PC-3 (cell line): ENCODE results near the gene ATG16L1. TPM values are rescaled to one million over a fixed set of nuclear protein-coding genes. Genes with fewer than 3 reads are reported as not detected.

ENCODE experiments used
- ATAC-seq: fragments of 200-7000 bp; cut with Tn5 transposase; 2 replicates; pipeline ENCODE4 v1.9.1; 2020; ENCODE audit warnings: mild to moderate bottlenecking, moderate library complexity
- BruUV-seq: library from RNA; stranded (reverse); fragments of 400-500 nt; replicated peaks from 2 replicates; lab custom pipeline; 2021; lab: Mats Ljungman, UMichigan
- CTCF ChIA-PET: fragments of 300-600 bp; sonication (Branson Sonifier 250); formaldehyde crosslinking; loops from one replicate; lab custom pipeline; 2022; ENCODE audit warnings: antibody characterized with exemption; lab: Charles Lee
- POLR2A ChIA-PET: fragments of 300-600 bp; sonication (Branson Sonifier 250); formaldehyde crosslinking; loops from one replicate; lab custom pipeline; 2022; ENCODE audit warnings: antibody characterized with exemption; ENCODE audit not compliant: unreplicated experiment; lab: Charles Lee
- DNase-seq: peaks from one replicate; pipeline ENCODE4 v3.0.0-alpha.2; 2015
- H2AFZ ChIP-seq: fragments of 300-600 bp; sonication (generic); 2 replicates; pipeline ENCODE4 v1.6.0; 2016; ENCODE audit warnings: antibody characterized with exemption, low read length
- H3F3A ChIP-seq: fragments of 300-600 bp; sonication (generic); one replicate; pipeline ENCODE4 v1.6.0; 2017; ENCODE audit warnings: antibody characterized with exemption, low read length, control low read depth, mild to moderate bottlenecking; ENCODE audit not compliant: unreplicated experiment
- H3K27ac ChIP-seq: fragments of 300-600 bp; sonication (generic); 2 replicates; pipeline ENCODE4 v1.5.1; 2016; ENCODE audit warnings: mild to moderate bottlenecking, low read length
- H3K27me3 ChIP-seq: fragments of 300-600 bp; sonication (generic); 2 replicates; pipeline ENCODE4 v1.6.1; 2016; ENCODE audit warnings: low read length, mixed read lengths
- H3K36me3 ChIP-seq: fragments of 300-600 bp; sonication (generic); 2 replicates; pipeline ENCODE4 v1.6.1; 2016; ENCODE audit warnings: low read depth, mixed run types, low read length, mixed read lengths
- H3K4me1 ChIP-seq: fragments of 300-600 bp; sonication (generic); 2 replicates; pipeline ENCODE4 v1.5.1; 2016; ENCODE audit warnings: low read length; ENCODE audit not compliant: insufficient read depth
- H3K4me2 ChIP-seq: fragments of 300-600 bp; sonication (generic); 2 replicates; pipeline ENCODE4 v1.6.0; 2016; ENCODE audit warnings: low read length
- H3K4me3 ChIP-seq: fragments of 300-600 bp; sonication (generic); 2 replicates; pipeline ENCODE4 v1.5.1; 2016; ENCODE audit warnings: mild to moderate bottlenecking, low read length, mixed read lengths
- H3K79me2 ChIP-seq: fragments of 300-600 bp; sonication (generic); 2 replicates; pipeline ENCODE4 v1.6.1; 2017; ENCODE audit warnings: low read length, mixed read lengths
- H3K9ac ChIP-seq: fragments of 300-600 bp; sonication (generic); 2 replicates; pipeline ENCODE4 v1.6.0; 2016; ENCODE audit warnings: mild to moderate bottlenecking, low read length
- H3K9me2 ChIP-seq: fragments of 300-600 bp; sonication (generic); replicated peaks from 2 replicates; pipeline ENCODE4 v1.6.1; 2016; ENCODE audit warnings: mixed run types, low read length, mixed read lengths
- H3K9me3 ChIP-seq: fragments of 300-600 bp; sonication (generic); 2 replicates; pipeline ENCODE4 v1.6.1; 2016; ENCODE audit warnings: low read length, mixed read lengths
- H4K20me1 ChIP-seq: fragments of 300-600 bp; sonication (generic); 2 replicates; pipeline ENCODE4 v1.6.1; 2016; ENCODE audit warnings: low read length, mixed read lengths
- CTCF ChIP-seq: fragments of 300-600 bp; sonication (generic); conservative IDR thresholded peaks from 2 replicates; pipeline ENCODE4 v1.5.1; 2017; ENCODE audit warnings: antibody characterized with exemption, low read depth, mild to moderate bottlenecking, low read length
- EZH2 ChIP-seq: fragments of 300-600 bp; sonication (generic); IDR thresholded peaks from one replicate; pipeline ENCODE4 v1.6.1; 2017; ENCODE audit warnings: antibody characterized with exemption, mild to moderate bottlenecking, low read length; ENCODE audit not compliant: unreplicated experiment
- EZH2phosphoT487 ChIP-seq: fragments of 300-600 bp; sonication (generic); IDR thresholded peaks from 2 replicates; pipeline ENCODE4 v1.6.1; 2018; ENCODE audit warnings: mild to moderate bottlenecking, antibody characterized with exemption, low read length, borderline replicate concordance
- intact Hi-C: fragments of 100-400 bp; cut with micrococcal nuclease; formaldehyde crosslinking; loops from 2 replicates; pipeline ENCODE4 v1.9.0; 2023
- total RNA-seq: library from RNA; depleted of rRNA; stranded (reverse); fragments of >200 nt; gene quantifications from 2 replicates; pipeline ENCODE4 v1.2.3, GENCODE V29; 2014

ATG16L1 gene
- total RNA-seq, 1 experiment from 2014 or later, result 173 TPM

- no peaks in the 10 kb centered on the region for H3K4me1 ChIP-seq
- H3K9me2 ChIP-seq, result no peaks in the 10 kb centered on the region
- no peak for DNase-seq
- ATAC-seq, result no peak
- H3K36me3 ChIP-seq, result no peaks in the 10 kb centered on the region
- H3K4me3 ChIP-seq, result no peak overlapping the region
- no peak overlapping the region for H3K27ac ChIP-seq
- H3K9me3 ChIP-seq, result no peaks in the 10 kb centered on the region
- H3K4me2 ChIP-seq, result no peak overlapping the region
- TF ChIP-seq EZH2phosphoT487 (no peak), EZH2 (no peak)
- H4K20me1 ChIP-seq, result no peaks in the 10 kb centered on the region
- no peak overlapping the region for H3K9ac ChIP-seq
- H3K27me3 ChIP-seq, result 0 out of 2 replicates have a peak, but pooled peaks cover 3% of the 10 kb centered on the region
- no peaks in the 10 kb centered on the region for H3K79me2 ChIP-seq
- intact Hi-C loops, result no loop called here
- no peak overlapping the region for H2AFZ ChIP-seq
- no peaks in the 10 kb centered on the region for H3F3A ChIP-seq
- CTCF ChIA-PET, result no interaction called here
- no TSS peak for BruUV-seq
- POLR2A ChIA-PET, result no interaction called here
These were observed 69.7 kb downstream of the ATG16L1 start for GRCh38 chr2:233321166-233321565.

GRCh38 chr2:233323851-233324250, 72.4 kb downstream of the ATG16L1 start:
- H3K4me2 ChIP-seq, result no peak overlapping the region
- ATAC-seq (no peak), DNase-seq (no peak)
- H3K4me3 ChIP-seq, result no peak overlapping the region
- H4K20me1 ChIP-seq, result no peaks in the 10 kb centered on the region
- intact Hi-C loops, result no loop called here
- no peaks in the 10 kb centered on the region for H3F3A ChIP-seq
- H3K9ac ChIP-seq, result no peak overlapping the region
- no TSS peak for BruUV-seq
- POLR2A ChIA-PET, result no interaction called here
- no peaks in the 10 kb centered on the region for H3K36me3 ChIP-seq
- no peaks in the 10 kb centered on the region for H3K9me2 ChIP-seq
- H3K9me3 ChIP-seq, result no peaks in the 10 kb centered on the region
- 0 out of 2 replicates have a peak, but pooled peaks cover 3% of the 10 kb centered on the region for H3K27me3 ChIP-seq
- CTCF ChIA-PET, result no interaction called here
- H2AFZ ChIP-seq, result no peak overlapping the region
- TF ChIP-seq EZH2 (no peak), EZH2phosphoT487 (no peak), CTCF (no peak)
- no peaks in the 10 kb centered on the region for H3K79me2 ChIP-seq
- no peak overlapping the region for H3K27ac ChIP-seq
- no peaks in the 10 kb centered on the region for H3K4me1 ChIP-seq

- no TSS peak for BruUV-seq
- POLR2A ChIA-PET, result interaction anchor here (0.6 to 0.7 kb wide), 2 partner anchors 26 to 104 kb away, joined by 5 to 6 read pairs; no protein-coding TSS in a partner anchor
- ATAC-seq (no peak), DNase-seq (no peak)
- no peaks in the 10 kb centered on the region for H3F3A ChIP-seq
- H3K9me2 ChIP-seq, result no peaks in the 10 kb centered on the region
- H3K36me3 ChIP-seq, result no peaks in the 10 kb centered on the region
- TF ChIP-seq EZH2phosphoT487 (no peak), EZH2 (no peak), CTCF (no peak)
- H4K20me1 ChIP-seq, result no peaks in the 10 kb centered on the region
- H3K4me3 ChIP-seq, result no peak overlapping the region
- no peaks in the 10 kb centered on the region for H3K4me1 ChIP-seq
- H3K9ac ChIP-seq, result no peak overlapping the region
- no peak overlapping the region for H2AFZ ChIP-seq
- no peak overlapping the region for H3K27ac ChIP-seq
- CTCF ChIA-PET, result interaction anchor here (0.6 kb wide), 1 partner anchor 15 kb away, joined by 3 read pairs; no protein-coding TSS in a partner anchor
- intact Hi-C loops, result no loop called here
- no peaks in the 10 kb centered on the region for H3K9me3 ChIP-seq
- H3K79me2 ChIP-seq, result no peaks in the 10 kb centered on the region
- no peaks in the 10 kb centered on the region for H3K27me3 ChIP-seq
- H3K4me2 ChIP-seq, result no peak overlapping the region
These were observed 73.8 kb downstream of the ATG16L1 start for GRCh38 chr2:233325256-233325655.
